NCI-H2029 treated with DMSO at 0.1 percent for 48 hours (cell line): ENCODE results near the gene INTS12.
"Not testable (repeated sequence)": the region's sequence is repeated elsewhere in the genome, so short reads cannot be mapped to it uniquely, and the experiment has no call there.

Experiments
- DNase-seq: peaks from one replicate; lab custom pipeline; 2025; lab: John Stamatoyannopoulos, UW

The INTS12 gene

GRCh38 chr4:105708181-105709080 is at the start of gene INTS12, which contains the start of gene GSTCD:
Gene INTS12 (minus strand): TSS chr4:105708689. CDS start chr4:105700005, 8,684 bp downstream.
Gene GSTCD (plus strand): TSS chr4:105708784. CDS start chr4:105717614, 8,830 bp downstream.
- DNase-seq: peak; percentile 76

DNA sequence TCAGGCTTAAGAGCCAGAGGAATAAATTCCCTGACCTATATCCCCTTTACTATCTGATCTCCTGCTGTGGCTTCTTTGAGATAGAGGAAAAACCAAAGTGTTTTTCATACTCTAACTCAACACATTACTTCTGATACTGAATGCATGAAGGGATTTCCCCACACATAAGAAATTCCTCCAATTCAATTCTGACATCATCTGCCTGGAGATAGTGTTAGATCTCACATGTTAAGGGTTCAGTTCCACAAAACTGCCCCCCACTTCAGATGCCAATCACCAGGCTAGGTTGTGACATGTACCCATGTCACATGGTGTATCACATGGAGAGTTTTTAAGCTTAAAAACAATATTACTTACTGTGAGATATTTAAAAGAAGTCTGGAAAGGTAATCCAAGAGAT is 46.9 kb upstream of the INTS12 start:
- no peak for DNase-seq

GRCh38 chr4:105753361-105753760 is 44.9 kb upstream of the INTS12 start:
- DNase-seq: no peak

DNA sequence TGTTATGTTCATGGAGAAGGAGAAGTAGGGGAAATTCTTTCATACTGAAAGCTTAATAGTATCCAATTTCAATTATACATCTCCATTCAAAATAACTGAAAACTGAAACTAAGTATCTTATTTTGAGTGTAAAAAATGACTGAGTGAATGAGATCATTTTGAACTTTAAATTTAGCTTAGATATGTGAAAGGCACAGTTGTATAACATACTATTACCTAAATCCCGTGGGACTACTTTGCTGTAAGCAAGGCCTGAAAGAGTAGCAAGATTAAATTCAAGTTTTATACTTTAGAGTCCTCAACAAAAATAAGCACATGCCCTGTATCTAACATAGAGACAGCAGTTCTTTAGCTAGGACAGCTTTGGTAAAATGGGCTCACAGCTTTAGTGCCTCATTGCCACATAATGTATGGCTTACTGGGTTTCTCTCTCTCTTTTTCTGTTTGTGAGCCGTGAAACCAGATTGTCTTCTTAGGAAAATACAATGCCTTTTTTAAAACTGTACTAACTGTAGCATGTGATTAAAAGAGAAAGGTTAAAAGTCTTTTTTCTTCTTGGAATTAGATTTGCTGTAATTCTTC is 43.3 kb upstream of the INTS12 start:
- no peak for DNase-seq

- DNase-seq: no peak
Measured at GRCh38 chr4:105748222-105748621, 39.7 kb upstream of the INTS12 start.

DNA sequence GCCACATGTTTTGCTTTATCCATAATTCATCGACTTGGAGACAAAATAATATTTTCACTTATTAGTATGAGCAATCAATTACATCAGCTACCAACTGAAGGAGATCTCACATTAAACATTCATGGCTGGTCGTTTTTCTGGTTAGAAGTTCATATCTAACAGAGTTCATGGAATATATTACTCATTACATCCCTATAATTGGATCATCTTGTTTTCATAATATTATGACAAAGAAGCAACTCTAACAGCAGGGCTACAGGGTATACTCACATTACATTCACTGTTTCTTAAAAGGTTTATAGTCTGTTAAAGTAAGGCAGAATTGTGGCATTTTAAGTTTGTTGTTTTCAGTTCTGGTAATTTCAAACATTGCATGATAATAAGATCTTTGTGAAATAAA is 33.1 kb upstream of the INTS12 start:
- DNase-seq: no peak

- DNase-seq: not testable (repeated sequence)
Measured at GRCh38 chr4:105735217-105735616, 26.7 kb upstream of the INTS12 start.

DNA sequence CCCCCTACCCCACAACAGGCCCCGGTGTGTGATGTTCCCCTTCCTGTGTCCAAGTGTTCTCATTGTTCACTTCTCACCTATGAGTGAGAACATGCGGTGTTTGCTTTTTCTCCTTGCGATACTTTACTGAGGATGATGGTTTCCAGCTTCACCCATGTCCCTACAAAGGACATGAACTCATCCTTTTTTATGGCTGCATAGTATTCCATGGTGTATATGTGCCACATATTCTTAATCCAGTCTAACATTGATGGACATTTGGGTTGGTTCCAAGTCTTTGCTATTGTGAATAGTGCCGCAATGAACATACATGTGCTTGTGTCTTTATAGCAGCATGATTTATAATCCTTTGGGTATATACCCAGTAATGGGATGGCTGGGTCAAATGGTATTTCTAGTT is 21.4 kb upstream of the INTS12 start:
- DNase-seq: not testable (repeated sequence)

- no peak for DNase-seq
Measured at GRCh38 chr4:105725623-105726022, 17.1 kb upstream of the INTS12 start.

DNA sequence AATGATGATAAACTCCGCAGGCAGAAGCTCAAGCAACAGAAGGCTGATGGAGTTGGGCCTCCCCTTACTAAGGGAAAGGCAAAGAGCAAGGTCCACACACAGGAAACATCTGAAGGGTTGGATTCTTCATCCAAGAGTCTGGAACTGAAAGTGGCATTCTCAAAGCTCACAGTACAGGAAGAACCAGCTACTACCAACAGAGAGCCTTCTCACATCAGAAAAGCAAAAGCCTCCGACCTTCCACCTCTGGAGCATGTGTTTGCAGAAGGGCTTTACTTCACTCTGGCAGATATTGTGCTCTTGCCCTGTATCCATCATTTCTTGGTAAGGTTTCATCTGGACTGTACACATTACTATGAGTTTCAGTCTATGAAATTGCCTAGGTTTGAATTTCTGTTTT is 10.7 kb upstream of the INTS12 start:
- no peak for DNase-seq

- peak; percentile 45 for DNase-seq
Measured at GRCh38 chr4:105715692-105716278, 7.3 kb upstream of the INTS12 start.

DNA sequence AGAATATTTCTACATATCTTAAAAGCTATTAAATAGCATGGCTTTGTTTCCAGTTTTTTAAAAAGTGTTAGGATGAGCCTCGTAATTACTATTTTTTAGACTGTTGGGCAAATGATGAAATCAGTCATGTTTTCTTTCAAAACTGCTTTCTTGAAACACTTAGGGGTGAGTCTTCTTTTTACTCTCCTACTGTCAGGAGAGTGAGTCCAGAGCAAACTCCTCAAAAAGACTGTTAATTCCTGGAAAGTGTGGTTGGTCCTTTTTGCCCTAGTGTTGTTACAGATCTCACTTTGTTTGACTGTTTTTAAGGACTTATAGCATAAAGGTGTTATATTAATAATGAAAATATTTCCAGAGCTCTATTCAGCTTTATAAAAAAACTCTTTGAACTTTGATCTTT is 6.4 kb upstream of the INTS12 start:
- DNase-seq: no peak

DNA sequence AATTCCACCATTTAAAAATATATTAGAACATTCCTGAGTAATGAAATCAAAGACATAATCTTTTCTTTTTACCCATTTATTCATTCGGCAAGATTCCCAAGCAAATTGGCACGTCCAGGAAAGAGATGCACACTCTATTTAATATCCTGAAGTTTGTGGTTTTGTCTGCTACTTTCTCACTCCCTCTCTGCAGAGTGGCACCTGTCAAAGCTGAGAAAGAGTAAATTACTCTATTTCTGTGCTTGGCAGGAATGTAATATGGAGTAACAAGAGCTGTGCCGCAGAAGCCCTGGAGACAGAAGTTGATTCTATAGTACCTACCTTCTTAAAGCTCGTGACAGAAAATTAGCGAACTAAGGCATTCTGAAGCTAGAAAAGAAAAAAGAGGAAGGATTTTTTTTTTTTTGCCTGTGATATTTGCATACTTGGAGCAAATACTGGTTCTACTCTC is 5.6 kb upstream of the INTS12 start:
- DNase-seq: peak; percentile 4

DNA sequence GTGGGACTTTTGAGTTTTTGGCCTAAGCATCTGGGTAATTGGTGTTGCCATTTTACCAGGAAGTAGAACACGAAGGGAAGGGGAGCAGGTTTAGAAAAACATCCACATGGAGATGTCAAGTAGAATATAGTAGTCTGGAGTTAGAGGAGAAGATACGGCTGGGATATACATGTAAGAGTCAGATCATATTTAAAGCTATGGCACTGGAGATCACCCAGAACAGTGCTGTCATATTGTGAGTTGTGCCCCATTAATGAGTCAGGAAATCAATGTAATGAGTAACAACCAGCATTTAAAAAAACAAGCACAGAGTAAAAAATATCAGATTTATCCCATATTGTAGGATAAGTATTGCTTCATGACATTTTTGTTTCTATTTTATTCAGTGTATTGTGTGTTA is 4.3 kb upstream of the INTS12 start:
- no peak for DNase-seq

DNA sequence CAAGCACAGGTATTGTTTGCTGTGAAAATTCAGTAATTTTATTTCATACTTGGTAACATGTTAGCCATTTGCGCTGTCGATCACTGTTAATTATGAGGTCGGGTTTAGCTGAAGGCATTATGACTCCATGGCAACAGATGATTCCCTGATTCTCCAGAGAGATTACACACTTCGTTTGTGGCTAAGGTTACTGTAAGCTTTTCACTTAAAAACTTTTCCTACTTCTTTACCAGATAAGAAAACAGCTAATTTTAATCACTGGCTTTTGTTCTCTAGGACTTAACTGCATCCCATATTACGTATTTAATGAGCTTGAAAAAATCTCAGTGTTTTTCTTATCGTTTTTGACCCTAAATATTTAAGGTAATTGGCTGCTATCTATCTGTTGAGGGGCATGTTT is 2.2 kb upstream of the INTS12 start:
- DNase-seq: peak; percentile 39

DNA sequence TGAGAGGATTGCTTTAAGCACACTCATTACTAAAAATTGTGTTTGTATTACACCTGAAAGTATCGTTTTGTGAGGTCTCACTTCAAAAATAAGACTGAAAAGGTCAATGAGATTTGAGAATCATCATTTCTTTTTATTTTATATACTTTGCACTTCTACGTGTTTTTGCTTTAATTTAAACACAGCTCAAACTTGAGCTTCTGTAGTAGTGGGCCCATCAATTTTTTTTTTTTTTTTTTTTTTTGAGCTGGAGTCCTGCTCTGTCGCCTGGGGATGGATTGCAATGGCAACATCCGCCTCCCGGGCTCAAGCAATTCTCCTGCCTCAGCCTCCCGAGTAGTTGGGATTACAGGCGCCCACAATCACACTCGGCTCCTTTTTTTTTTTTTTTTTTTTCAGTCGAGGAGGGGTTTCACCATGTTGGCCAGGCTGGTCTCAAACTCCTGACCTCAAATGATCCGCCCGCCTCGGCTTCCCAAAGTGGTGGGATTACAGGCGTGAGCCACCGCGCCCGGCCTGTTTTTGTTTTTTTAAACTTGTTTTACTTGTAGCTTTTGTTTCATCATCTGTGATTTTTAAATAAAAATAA is 1.6 kb upstream of the INTS12 start:
- no peak for DNase-seq

DNA sequence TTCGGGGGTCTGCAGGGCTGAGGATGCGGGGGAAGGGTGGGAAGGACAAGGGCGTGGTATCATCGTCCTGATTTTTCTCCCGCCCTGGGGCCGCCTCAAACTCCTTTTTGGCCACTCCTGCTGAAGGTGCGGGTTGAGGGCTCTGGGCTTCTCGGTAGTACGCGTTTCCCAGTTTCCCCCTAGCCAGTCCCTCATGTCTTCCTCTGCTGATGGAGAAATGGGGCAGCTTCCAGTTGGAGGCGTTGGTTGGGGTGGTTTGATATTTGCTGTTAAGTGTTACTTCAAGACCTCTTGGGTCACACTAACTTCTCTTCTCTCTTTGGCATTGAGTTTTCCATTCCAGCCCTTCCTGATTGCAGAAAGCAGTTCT is 577 bp upstream of the INTS12 start:
- DNase-seq: no peak

DNA sequence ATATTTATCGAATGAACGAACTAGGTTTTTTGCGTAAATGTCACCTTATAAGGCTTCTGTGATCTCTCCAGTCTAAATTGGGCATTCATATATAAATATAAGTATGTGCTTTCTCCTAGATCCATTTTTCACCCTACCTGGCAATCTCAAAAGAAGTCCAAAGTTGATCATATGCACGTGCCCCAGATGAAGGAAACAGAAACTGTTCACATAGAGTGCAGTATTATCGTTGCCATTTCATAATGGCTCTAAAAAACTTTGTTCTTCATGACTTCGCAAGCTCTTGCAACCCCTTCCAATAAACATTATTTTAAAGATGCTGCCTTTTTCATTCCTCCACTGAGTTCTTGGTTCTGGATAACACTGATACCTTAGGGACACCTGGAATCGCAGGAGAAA is 708 bp downstream of the INTS12 start:
- DNase-seq: no peak

DNA sequence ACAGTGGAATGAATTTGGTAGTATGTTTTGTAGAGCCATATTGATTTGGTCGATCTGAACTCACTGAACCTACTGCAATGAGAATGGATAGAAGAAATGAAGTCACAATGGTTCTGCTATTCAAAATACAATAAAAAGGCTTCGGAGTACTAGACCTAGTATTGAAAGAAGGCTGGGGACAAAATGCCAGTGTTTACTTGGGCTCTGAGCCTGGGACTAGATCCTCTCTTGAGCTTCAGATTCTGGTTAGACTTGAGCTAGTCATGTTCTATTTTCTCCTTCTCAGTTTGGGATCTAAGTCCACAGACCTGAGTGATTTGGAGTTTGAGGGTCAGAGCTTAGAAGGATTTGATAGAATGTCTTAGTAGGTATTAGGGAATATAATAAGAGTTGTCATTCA is 9.9 kb downstream of the INTS12 start:
- peak; percentile 68 for DNase-seq

DNA sequence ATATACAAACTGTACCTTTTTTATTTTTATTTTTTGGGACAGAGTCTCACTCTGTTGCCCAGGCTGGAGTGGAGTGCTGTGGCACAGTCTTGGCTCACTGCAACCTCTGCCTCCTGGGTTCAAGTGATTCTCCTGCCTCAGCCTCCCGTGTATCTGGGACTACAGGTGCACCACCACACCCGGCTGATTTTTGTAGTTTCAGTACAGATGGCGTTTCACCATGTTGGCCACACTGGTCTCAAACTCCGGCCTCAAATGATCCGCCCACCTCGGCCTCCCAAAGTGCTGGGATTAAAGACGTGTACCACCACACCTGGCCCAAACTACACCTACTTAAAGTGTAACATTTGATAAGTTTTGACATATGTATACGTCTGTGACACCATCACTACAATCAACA is 12.7 kb downstream of the INTS12 start:
- not testable (repeated sequence) for DNase-seq

DNA sequence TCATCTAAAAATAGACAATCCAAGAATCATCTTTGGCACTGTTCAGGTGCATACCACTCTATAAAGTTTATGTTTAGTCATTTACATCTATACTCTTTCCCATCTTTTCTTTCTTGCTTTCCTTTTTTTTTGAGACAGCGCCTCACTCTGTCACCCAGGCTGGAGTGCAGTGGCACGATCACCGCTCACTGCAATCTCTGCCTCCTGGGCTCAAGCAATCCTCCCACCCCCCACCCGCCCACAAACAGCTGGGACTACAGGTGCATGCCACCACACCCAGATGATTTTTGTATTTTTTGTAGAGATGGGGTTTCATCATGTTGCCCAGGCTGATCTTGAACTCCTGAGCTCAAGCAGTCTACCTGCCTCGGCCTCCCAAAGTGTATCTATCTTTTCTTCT is 13.7 kb downstream of the INTS12 start:
- not testable (repeated sequence) for DNase-seq

DNA sequence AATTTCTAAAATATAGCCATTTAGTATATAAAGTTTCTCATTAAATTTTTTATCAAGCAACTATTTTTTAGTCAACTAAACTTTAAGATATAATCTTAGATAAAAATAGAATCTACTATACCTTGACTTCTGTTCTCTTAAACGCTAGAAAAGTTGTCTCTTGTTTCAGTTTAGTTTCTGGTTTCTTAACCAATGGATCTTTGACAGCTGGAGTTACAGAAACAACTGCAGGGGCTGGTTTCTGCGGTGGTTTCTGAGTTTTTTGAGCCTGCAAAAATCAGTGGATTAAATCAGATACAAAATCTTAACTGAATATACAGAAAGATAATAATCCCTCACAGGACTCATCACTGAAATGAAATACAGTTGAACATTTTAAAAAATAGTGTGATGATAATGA is 21.9 kb downstream of the INTS12 start:
- DNase-seq: no peak

- DNase-seq: peak; percentile 75
Measured at GRCh38 chr4:105683038-105683437, 25.5 kb downstream of the INTS12 start.
